H9 (cell line): ENCODE results near the gene ZNRF3. TPM values are rescaled to one million over a fixed set of nuclear protein-coding genes. Genes with fewer than 3 reads are reported as not detected.

Experiments used
- DNase-seq: peaks from one replicate; pipeline ENCODE4 v3.0.0-alpha.2; 2017
- H2AFZ ChIP-seq: one replicate; pipeline ENCODE4 v1.6.1; 2013; ENCODE audit warnings: mild to moderate bottlenecking, low read length, control low read depth, moderate library complexity
- H2AK5ac ChIP-seq: 2 replicates; pipeline ENCODE4 v1.6.1; 2013; ENCODE audit warnings: low read length, control low read depth, mixed read lengths; ENCODE audit not compliant: insufficient read length
- H2BK120ac ChIP-seq: one replicate; pipeline ENCODE4 v1.6.1; 2013; ENCODE audit warnings: low read depth, mild to moderate bottlenecking, low read length, control low read depth, inconsistent platforms; ENCODE audit not compliant: poor library complexity, severe bottlenecking
- H2BK12ac ChIP-seq: 2 replicates; pipeline ENCODE4 v1.6.1; 2013; ENCODE audit warnings: low read length, control low read depth, mixed read lengths, low read depth; ENCODE audit not compliant: insufficient read length
- H2BK15ac ChIP-seq: 2 replicates; pipeline ENCODE4 v1.6.1; 2013; ENCODE audit warnings: low read depth, low read length, control low read depth
- H2BK20ac ChIP-seq: one replicate; pipeline ENCODE4 v1.6.1; 2013; ENCODE audit warnings: low read depth, mild to moderate bottlenecking, low read length, control low read depth, inconsistent platforms; ENCODE audit not compliant: poor library complexity, severe bottlenecking
- H2BK5ac ChIP-seq: 2 replicates; pipeline ENCODE4 v1.6.1; 2013; ENCODE audit warnings: low read length, control low read depth, mixed read lengths; ENCODE audit not compliant: insufficient read length
- H3K14ac ChIP-seq: 2 replicates; pipeline ENCODE4 v1.6.1; 2013; ENCODE audit warnings: low read length, control low read depth; ENCODE audit not compliant: insufficient read depth
- H3K18ac ChIP-seq: 2 replicates; pipeline ENCODE4 v1.6.1; 2013; ENCODE audit warnings: low read depth, mild to moderate bottlenecking, mixed read lengths, low read length, control low read depth; ENCODE audit not compliant: insufficient read length
- H3K23ac ChIP-seq: 2 replicates; pipeline ENCODE4 v1.6.1; 2013; ENCODE audit warnings: low read length, control low read depth, mixed read lengths, low read depth; ENCODE audit not compliant: insufficient read length
- H3K23me2 ChIP-seq: 2 replicates; pipeline ENCODE4 v1.6.1; 2013; ENCODE audit warnings: low read depth, mild to moderate bottlenecking, mixed read lengths, low read length, control low read depth; ENCODE audit not compliant: insufficient read length, poor library complexity, severe bottlenecking
- H3K27ac ChIP-seq: 2 replicates; pipeline ENCODE4 v1.5.1; 2013; ENCODE audit warnings: low read length, control low read depth, mixed read lengths, low read depth; ENCODE audit not compliant: insufficient read length
- H3K27me3 ChIP-seq: 2 replicates; pipeline ENCODE4 v1.6.1; 2013; ENCODE audit warnings: low read length, control low read depth, inconsistent platforms; ENCODE audit not compliant: insufficient read depth
- H3K4ac ChIP-seq: 2 replicates; pipeline ENCODE4 v1.6.1; 2013; ENCODE audit warnings: low read depth, mild to moderate bottlenecking, control low read depth, inconsistent platforms, low read length, moderate library complexity
- H3K4me1 ChIP-seq: 2 replicates; pipeline ENCODE4 v1.6.1; 2013; ENCODE audit warnings: low read length, control low read depth, inconsistent platforms; ENCODE audit not compliant: insufficient read depth
- H3K4me2 ChIP-seq: 2 replicates; pipeline ENCODE4 v1.6.1; 2013; ENCODE audit warnings: low read length, control low read depth, mixed read lengths; ENCODE audit not compliant: insufficient read length, insufficient read depth
- H3K56ac ChIP-seq: 2 replicates; pipeline ENCODE4 v1.6.1; 2013; ENCODE audit warnings: low read depth, mild to moderate bottlenecking, mixed read lengths, low read length, control low read depth; ENCODE audit not compliant: insufficient read length
- H3K79me1 ChIP-seq: 2 replicates; pipeline ENCODE4 v1.6.1; 2013; ENCODE audit warnings: low read depth, mild to moderate bottlenecking, moderate library complexity, low read length, control low read depth, inconsistent platforms; ENCODE audit not compliant: insufficient read depth, poor library complexity, severe bottlenecking
- H3K79me2 ChIP-seq: 2 replicates; pipeline ENCODE4 v1.6.1; 2013; ENCODE audit warnings: low read length, control low read depth, inconsistent platforms; ENCODE audit not compliant: insufficient read depth
- H3K9ac ChIP-seq: 2 replicates; pipeline ENCODE4 v1.6.1; 2013; ENCODE audit warnings: low read length, control low read depth, mixed read lengths; ENCODE audit not compliant: insufficient read length; ENCODE audit errors: extremely low read depth
- H3K9me3 ChIP-seq: one replicate; pipeline ENCODE4 v1.6.1; 2013; ENCODE audit warnings: low read depth, low read length, inconsistent platforms; ENCODE audit not compliant: control insufficient read depth
- H3T11ph ChIP-seq: one replicate; pipeline ENCODE4 v1.6.1; 2013; ENCODE audit warnings: mild to moderate bottlenecking, low read length, control low read depth, inconsistent platforms
- H4K20me1 ChIP-seq: one replicate; pipeline ENCODE4 v1.6.1; 2013; ENCODE audit not compliant: control insufficient read depth, insufficient read length, insufficient read depth
- H4K5ac ChIP-seq: 2 replicates; pipeline ENCODE4 v1.6.1; 2013; ENCODE audit warnings: low read depth, mild to moderate bottlenecking, mixed read lengths, low read length, control low read depth; ENCODE audit not compliant: insufficient read length
- H4K8ac ChIP-seq: replicated peaks from 2 replicates; pipeline ENCODE4 v1.6.1; 2013; ENCODE audit warnings: low read length, control low read depth, mixed read lengths, low read depth; ENCODE audit not compliant: insufficient read length
- H4K91ac ChIP-seq: 2 replicates; pipeline ENCODE4 v1.6.1; 2013; ENCODE audit warnings: low read depth, mild to moderate bottlenecking, moderate library complexity, mixed read lengths, low read length, control low read depth; ENCODE audit not compliant: insufficient read length
- H3K27ac Mint-ChIP-seq, 3 experiments: 2 replicates in 2 of 3; 3 replicates in 1 of 3; pipeline ENCODE4 v1.8.0; 2020 to 2021; ENCODE audit warnings: mixed read lengths in 3 of 3, mild to moderate bottlenecking in 1 of 3, moderate library complexity in 1 of 3
- H3K27me3 Mint-ChIP-seq: 2 replicates; pipeline ENCODE4 v1.8.0; 2021; ENCODE audit warnings: low read depth, mild to moderate bottlenecking, moderate library complexity, mixed read lengths
- H3K36me3 Mint-ChIP-seq, 3 experiments: 2 replicates in 2 of 3; 3 replicates in 1 of 3; pipeline ENCODE4 v1.8.0; 2020 to 2021; ENCODE audit warnings: low read depth in 3 of 3, mixed read lengths in 3 of 3; ENCODE audit not compliant: insufficient read depth in 1 of 3
- H3K4me1 Mint-ChIP-seq, 2 experiments: 2 replicates each; pipeline ENCODE4 v1.8.0; 2020; ENCODE audit warnings: mixed read lengths in 2 of 2
- H3K4me3 Mint-ChIP-seq, 2 experiments: 2 replicates in 1 of 2; 3 replicates in 1 of 2; pipeline ENCODE4 v1.8.0; 2020 to 2021; ENCODE audit warnings: mild to moderate bottlenecking in 2 of 2, mixed read lengths in 2 of 2, moderate library complexity in 1 of 2
- H3K9me3 Mint-ChIP-seq, 2 experiments: 2 replicates in 1 of 2; 3 replicates in 1 of 2; pipeline ENCODE4 v1.8.0; 2020; ENCODE audit warnings: mild to moderate bottlenecking in 2 of 2, mixed read lengths in 2 of 2, moderate library complexity in 1 of 2
- CTCF ChIP-seq: fragments of 200-600 bp; sonication (generic); conservative IDR thresholded peaks from 3 replicates; pipeline ENCODE4 v1.8.0; 2021; ENCODE audit warnings: antibody characterized with exemption, mild to moderate bottlenecking
- WGBS: extraction: QIAGEN DNeasy Blood & Tissue Kit; methylation state at CpG from one replicate; pipeline ENCODE4 v1.1.7; 2013; ENCODE audit warnings: missing lambda C conversion rate, low lambda C conversion rate, mixed read lengths; ENCODE audit not compliant: insufficient read length; ENCODE audit errors: extremely low coverage; 5-methylcytosine and 5-hydroxymethylcytosine counted together
- total RNA-seq: library from RNA; stranded (reverse); gene quantifications from 2 replicates; pipeline ENCODE4 v1.2.1, GENCODE V29; 2021

Gene ZNRF3
- total RNA-seq, 1 experiment from 2014 or later: 20.6 TPM

- Mint-ChIP-seq H3K27ac (peak overlapping the region in 2 of 3 experiments; percentile 23 to 39; a peak in 4 of 7 replicates), H3K9me3 (no peaks in the 10 kb centered on the region; a peak in 1 of 5 replicates), H3K27me3 (no peaks in the 10 kb centered on the region), H3K36me3 (peaks cover 0 to 3% (median 0%) of the 10 kb centered on the region in 3 experiments; a peak in 1 of 7 replicates), H3K4me3 (no peak overlapping the region), H3K4me1 (peaks cover 5 to 7% of the 10 kb centered on the region in 2 experiments; a peak in 3 of 4 replicates)
- Histone ChIP-seq H3K18ac (peak overlapping the region; percentile 82), H3K79me2 (no peaks in the 10 kb centered on the region), H3K9me3 (no peaks in the 10 kb centered on the region), H3K4me1 (no peaks in the 10 kb centered on the region), H3K4me2 (no peak overlapping the region), H3K9ac (no peak overlapping the region), H2AK5ac (no peak overlapping the region), H2BK20ac (no peak overlapping the region), H3K14ac (no peak overlapping the region), H4K5ac (no peak overlapping the region), H3K4ac (no peak overlapping the region), H3K56ac (no peak overlapping the region), H3K27ac (no peak overlapping the region), H2BK15ac (no peak overlapping the region), H4K8ac (no peak overlapping the region), H3K23ac (no peak overlapping the region), H2BK12ac (no peak overlapping the region), H3K79me1 (no peaks in the 10 kb centered on the region), H2AFZ (no peak overlapping the region), H3K27me3 (no peaks in the 10 kb centered on the region), H4K20me1 (no peaks in the 10 kb centered on the region), H2BK5ac (no peak overlapping the region), H2BK120ac (no peak overlapping the region), H4K91ac (no peak overlapping the region), H3K23me2 (no peaks in the 10 kb centered on the region), H3T11ph (no peak overlapping the region)
- WGBS: no CpG with 5 or more reads among the region's 6 CpGs
- no peak for TF ChIP-seq CTCF
- DNase-seq: no peak
Observed at GRCh38 chr22:28837640-28838039, 45.7 kb upstream of the ZNRF3 start.
